ENCODE data around the gene DCLK3. TPM values are rescaled to one million over a fixed set of nuclear protein-coding genes. Genes with fewer than 3 reads are reported as not detected.

The DCLK3 gene
- total and polyA plus RNA-seq, 2 of the 8 experiments (the other 6 are each of a cell fraction or from before 2014, with no cell fraction given), result 0.27 to 0.63 TPM

- H2BK120ac ChIP-seq (replicated peaks; ENCODE audit: low read depth, low read length), result no peak overlapping the region
- H4K5ac ChIP-seq (ENCODE audit: insufficient read length, low read depth, low read length), result no peak overlapping the region
- H3K79me2 ChIP-seq (ENCODE audit: control insufficient read depth in 1 of 2, insufficient read depth in 2 of 2, low read length in 2 of 2), result no peaks in the 10 kb centered on the region
- H3K9ac ChIP-seq (replicated peaks in 1 of 4; ENCODE audit: extremely low read depth in 1 of 4, low read depth in 3 of 4, low read length in 3 of 4), result no peak overlapping the region
- no peaks in the 10 kb centered on the region for H3K79me1 ChIP-seq (ENCODE audit: low read depth, low read length)
- 78% methylated on average over 11 of the region's 11 CpGs; no CpG with 5 or more reads in 1 of the 2 experiments for WGBS, 2 experiments (ENCODE audit: extremely low coverage in 1 of 2, insufficient coverage in 1 of 2, insufficient read length in 1 of 2, insufficient replicate concordance in 2 of 2, low coverage in 1 of 2, low lambda C conversion rate in 2 of 2, missing lambda C conversion rate in 1 of 2)
- H3K4ac ChIP-seq (replicated peaks; ENCODE audit: insufficient read length, low read depth, low read length), result no peak overlapping the region
- H2BK5ac ChIP-seq (ENCODE audit: low read depth, low read length), result no peak overlapping the region
- H3K4me2 ChIP-seq (ENCODE audit: insufficient read depth in 1 of 2, low read depth in 2 of 2, low read length in 2 of 2), result no peak overlapping the region
- H3K18ac ChIP-seq (ENCODE audit: extremely low read depth, low read length), result no peak overlapping the region
- peaks cover 0 to 5% (median 1%) of the 10 kb centered on the region in 4 experiments; a peak in 1 of 7 replicates for H3K4me1 ChIP-seq (replicated peaks in 1 of 4; ENCODE audit: control insufficient read depth in 3 of 4, insufficient read depth in 4 of 4, low read length in 3 of 4)
- no peak overlapping the region for H3K23ac ChIP-seq (ENCODE audit: insufficient read length)
- H2BK15ac ChIP-seq (ENCODE audit: low read length), result no peak overlapping the region
- no peak overlapping the region for H2BK12ac ChIP-seq (ENCODE audit: low read depth, low read length)
- no peak overlapping the region for H3K27ac ChIP-seq (ENCODE audit: low read depth, low read length)
- no peaks in the 10 kb centered on the region for H4K20me1 ChIP-seq (replicated peaks in 1 of 2; ENCODE audit: control insufficient read depth in 1 of 2, insufficient read depth in 2 of 2, low read length in 2 of 2)
- H4K8ac ChIP-seq (ENCODE audit: extremely low read depth, insufficient read depth, low read length), result no peak overlapping the region
- no peaks in the 10 kb centered on the region for H3K27me3 ChIP-seq (replicated peaks in 1 of 4; ENCODE audit: control insufficient read depth in 3 of 4, extremely low read depth in 1 of 4, insufficient read depth in 3 of 4, low read length in 3 of 4)
- no peaks in the 10 kb centered on the region for H3K23me2 ChIP-seq (ENCODE audit: low read depth, low read length)
- ChIA-PET CTCF (ENCODE audit: partially characterized antibody) (interaction anchor here (1.3 to 1.7 kb wide), 3 partner anchors 18 to 709 kb away, joined by 3 to 6 read pairs (median 3); no protein-coding TSS in a partner anchor), POLR2A (ENCODE audit: partially characterized antibody) (no interaction called here)
- H2AK5ac ChIP-seq (ENCODE audit: low read depth, low read length), result no peak overlapping the region
- no peak overlapping the region for H2BK20ac ChIP-seq (ENCODE audit: low read length)
- no peaks in the 10 kb centered on the region for H3K36me3 ChIP-seq (ENCODE audit: control insufficient read depth in 2 of 4, insufficient read depth in 4 of 4, low read length in 3 of 4)
- H4K91ac ChIP-seq (replicated peaks; ENCODE audit: insufficient read length, low read length), result no peak overlapping the region
- H3K56ac ChIP-seq (replicated peaks; ENCODE audit: insufficient read length, low read depth, low read length), result no peak overlapping the region
- DNase-seq (ENCODE audit: low read depth in 1 of 2, low spot score in 2 of 2) (no peak), FAIRE-seq (no peak)
- H2AFZ ChIP-seq (ENCODE audit: low read length), result no peak overlapping the region; the same call in 1 of the 2 replicates
- H3K14ac ChIP-seq (ENCODE audit: insufficient read length), result no peak overlapping the region
- 0 out of 4 replicates have a peak, but pooled peaks cover 0 to under 1% of the 10 kb centered on the region in 2 experiments for H3K9me3 ChIP-seq (ENCODE audit: insufficient read depth in 2 of 2, low read depth in 1 of 2, low read length in 1 of 2)
- no peak overlapping the region for H3K4me3 ChIP-seq (ENCODE audit: extremely low read depth in 1 of 4, insufficient read depth in 2 of 4, low read depth in 3 of 4, low read length in 4 of 4)
- TF ChIP-seq EGR1 (IDR thresholded peaks at IDR 0.05; ENCODE audit: borderline replicate concordance, low read depth, low read length) (no peak), EP300 (IDR thresholded peaks at IDR 0.05; ENCODE audit: borderline replicate concordance in 1 of 2, low read depth in 2 of 2, low read length in 2 of 2) (no peak), TBP (IDR thresholded peaks at IDR 0.05; ENCODE audit: low read depth, low read length) (no peak), TCF12 (IDR thresholded peaks at IDR 0.05; ENCODE audit: low read depth, low read length) (no peak), MAFK (IDR thresholded peaks at IDR 0.05; ENCODE audit: low read depth, low read length) (no peak), ZNF274 (IDR thresholded peaks at IDR 0.05; ENCODE audit: borderline replicate concordance, extremely low read depth, low read length) (no peak), RNF2 (IDR thresholded peaks at IDR 0.05; ENCODE audit: borderline replicate concordance, low read depth, low read length, missing control alignments, poor library complexity, severe bottlenecking) (no peak), SUZ12 (IDR thresholded peaks at IDR 0.05; ENCODE audit: low read length) (no peak)
These were observed 89.5 kb downstream of the DCLK3 start for GRCh38 chr3:36674816-36675215.
